Mesenchymal stem cell (in vitro differentiated cells and primary cell): ENCODE results near the gene INSYN1.

Experiments used
- DNase-seq: peaks from one replicate; pipeline ENCODE4 v3.0.0-alpha.2; 2013
- H2AFZ ChIP-seq: one replicate; pipeline ENCODE4 v1.6.1; 2013; ENCODE audit warnings: low read depth, mild to moderate bottlenecking, control low read depth, inconsistent platforms, low read length, moderate library complexity
- H2AK5ac ChIP-seq: 2 replicates; pipeline ENCODE4 v1.6.1; 2013; ENCODE audit warnings: low read length, moderate library complexity, mild to moderate bottlenecking, inconsistent platforms; ENCODE audit not compliant: severe bottlenecking
- H2BK120ac ChIP-seq: one replicate; pipeline ENCODE4 v1.6.1; 2013; ENCODE audit warnings: low read depth, mild to moderate bottlenecking, inconsistent platforms, low read length, moderate library complexity
- H2BK12ac ChIP-seq, 2 experiments: one replicate each; pipeline ENCODE4 v1.6.1; 2013; ENCODE audit warnings: inconsistent platforms in 2 of 2, low read length in 2 of 2, mild to moderate bottlenecking in 2 of 2, moderate library complexity in 2 of 2, control low read depth in 1 of 2
- H2BK15ac ChIP-seq: one replicate; pipeline ENCODE4 v1.6.1; 2013; ENCODE audit warnings: mild to moderate bottlenecking, low read depth, inconsistent platforms; ENCODE audit not compliant: poor library complexity, severe bottlenecking
- H2BK5ac ChIP-seq: 2 replicates; pipeline ENCODE4 v1.6.1; 2013; ENCODE audit warnings: low read depth, mild to moderate bottlenecking, low read length, control low read depth, inconsistent platforms; ENCODE audit not compliant: poor library complexity, severe bottlenecking
- H3K14ac ChIP-seq, 2 experiments: one replicate each; pipeline ENCODE4 v1.6.1; 2013; ENCODE audit warnings: inconsistent platforms in 2 of 2, low read length in 2 of 2, control low read depth in 1 of 2, mild to moderate bottlenecking in 1 of 2, moderate library complexity in 1 of 2
- H3K18ac ChIP-seq, 2 experiments: one replicate each; pipeline ENCODE4 v1.6.1; 2013; ENCODE audit warnings: inconsistent platforms in 2 of 2, low read length in 2 of 2, control low read depth in 1 of 2, low read depth in 1 of 2, mild to moderate bottlenecking in 1 of 2
- H3K23ac ChIP-seq, 2 experiments: one replicate each; pipeline ENCODE4 v1.6.1; 2013; ENCODE audit warnings: inconsistent platforms in 2 of 2, low read length in 2 of 2, mild to moderate bottlenecking in 2 of 2, moderate library complexity in 2 of 2, control low read depth in 1 of 2
- H3K27ac ChIP-seq: 2 replicates; pipeline ENCODE4 v1.5.1; 2013; ENCODE audit warnings: mild to moderate bottlenecking, moderate library complexity, low read length, control low read depth, inconsistent platforms; ENCODE audit not compliant: poor library complexity, severe bottlenecking
- H3K27me3 ChIP-seq, 2 experiments: 2 replicates each; pipeline versions ENCODE4 v1.6.1 to v1.7.0; 2013; ENCODE audit warnings: low read length in 2 of 2, mild to moderate bottlenecking in 2 of 2, moderate library complexity in 2 of 2, control low read depth in 1 of 2, inconsistent platforms in 1 of 2; ENCODE audit not compliant: control insufficient read depth in 1 of 2, insufficient read depth in 1 of 2
- H3K36me3 ChIP-seq, 2 experiments: 2 replicates each; pipeline versions ENCODE4 v1.6.1 to v1.7.0; 2013; ENCODE audit warnings: low read length in 2 of 2, control low read depth in 1 of 2, inconsistent platforms in 1 of 2, low read depth in 1 of 2, mild to moderate bottlenecking in 1 of 2; ENCODE audit not compliant: insufficient read depth in 2 of 2, control insufficient read depth in 1 of 2
- H3K4ac ChIP-seq, 2 experiments: one replicate each; pipeline ENCODE4 v1.6.1; 2013; ENCODE audit warnings: inconsistent platforms in 2 of 2, low read length in 2 of 2, mild to moderate bottlenecking in 2 of 2, moderate library complexity in 2 of 2, control low read depth in 1 of 2, low read depth in 1 of 2
- H3K4me1 ChIP-seq: 2 replicates; pipeline ENCODE4 v1.6.1; 2013; ENCODE audit warnings: low read depth, low read length, control low read depth; ENCODE audit not compliant: control insufficient read depth, insufficient read depth
- H3K4me2 ChIP-seq: 2 replicates; pipeline ENCODE4 v1.6.1; 2013; ENCODE audit warnings: low read length, mild to moderate bottlenecking, inconsistent platforms; ENCODE audit not compliant: poor library complexity, severe bottlenecking
- H3K4me3 ChIP-seq, 2 experiments: 2 replicates each; pipeline versions ENCODE4 v1.5.1 to v1.7.0; 2013; ENCODE audit warnings: low read length in 2 of 2, mild to moderate bottlenecking in 2 of 2, control low read depth in 1 of 2, low read depth in 1 of 2; ENCODE audit not compliant: insufficient read depth in 1 of 2
- H3K79me1 ChIP-seq: replicated peaks from 2 replicates; pipeline ENCODE4 v1.6.1; 2013; ENCODE audit warnings: mild to moderate bottlenecking, control low read depth, low read length, inconsistent platforms; ENCODE audit not compliant: poor library complexity, severe bottlenecking
- H3K9ac ChIP-seq: 2 replicates; pipeline ENCODE4 v1.7.0; 2013; ENCODE audit warnings: mild to moderate bottlenecking, low read length, moderate library complexity
- H3K9me3 ChIP-seq: 2 replicates; pipeline ENCODE4 v1.7.0; 2013; ENCODE audit warnings: mild to moderate bottlenecking, low read length; ENCODE audit not compliant: control insufficient read depth
- H4K8ac ChIP-seq: one replicate; pipeline ENCODE4 v1.6.1; 2013; ENCODE audit warnings: inconsistent platforms, mild to moderate bottlenecking, low read length, moderate library complexity
- H4K91ac ChIP-seq: one replicate; pipeline ENCODE4 v1.6.1; 2013; ENCODE audit warnings: mild to moderate bottlenecking, low read length, inconsistent platforms
- WGBS: methylation state at CpG from one replicate; pipeline ENCODE4 v1.1.7; 2013; ENCODE audit warnings: mixed read lengths; 5-methylcytosine and 5-hydroxymethylcytosine counted together

The INSYN1 gene

DNA sequence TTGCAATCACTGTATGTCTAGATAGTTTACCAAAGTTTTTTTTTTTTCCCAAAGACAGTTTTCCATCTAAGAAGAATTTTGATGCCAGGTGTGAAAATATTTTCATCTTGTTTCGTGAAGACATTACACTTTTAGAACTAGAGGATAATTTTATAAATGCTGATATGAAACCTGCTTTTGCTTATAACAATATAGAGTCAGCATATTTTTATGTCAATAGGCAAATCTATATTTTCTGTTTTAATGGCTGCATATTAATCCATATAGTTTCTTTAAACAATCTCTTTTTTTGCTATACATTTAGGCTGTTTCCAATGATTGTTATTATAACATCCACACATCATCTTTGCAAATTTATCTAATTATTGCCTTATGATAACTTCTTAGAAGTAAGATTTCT lies 12.6 kb upstream of the INSYN1 start:
- Histone ChIP-seq H2BK5ac (no peak overlapping the region), H2BK15ac (no peak overlapping the region), H3K18ac (no peak overlapping the region), H2BK120ac (no peak overlapping the region), H3K27ac (no peak overlapping the region), H3K9ac (no peak overlapping the region), H3K4me2 (no peak overlapping the region), H3K14ac (no peak overlapping the region), H2AK5ac (no peak overlapping the region), H3K27me3 (peaks cover 71 to 77% of the 10 kb centered on the region in 2 experiments), H4K91ac (no peak overlapping the region), H3K23ac (no peak overlapping the region), H4K8ac (no peak overlapping the region), H3K4me1 (no peaks in the 10 kb centered on the region), H3K4ac (no peak overlapping the region), H3K79me1 (no peaks in the 10 kb centered on the region), H2BK12ac (no peak overlapping the region), H3K4me3 (no peak overlapping the region), H3K36me3 (no peaks in the 10 kb centered on the region), H2AFZ (no peak overlapping the region), H3K9me3 (no peaks in the 10 kb centered on the region)
- WGBS, result no CpG with 5 or more reads among the region's 1 CpG
- DNase-seq, result no peak

DNA sequence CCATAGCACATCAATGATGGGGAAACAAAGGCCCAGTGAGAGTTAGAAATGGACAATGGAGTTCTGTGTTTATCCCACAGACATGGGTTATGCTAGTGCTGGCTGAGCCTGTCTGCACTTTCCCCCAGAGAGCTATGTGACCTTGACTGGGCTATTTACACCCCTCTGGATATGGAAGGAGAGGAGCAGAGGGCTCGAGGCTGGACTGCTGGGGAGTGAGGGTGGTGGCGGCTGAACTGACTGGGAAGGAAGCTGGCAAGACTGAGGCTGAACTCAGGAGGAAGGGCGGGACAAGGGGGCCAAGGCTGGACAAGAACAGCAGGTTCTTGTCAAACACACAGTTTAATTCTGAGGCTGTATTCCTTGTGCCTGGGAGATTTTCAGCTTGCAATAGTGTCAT lies 10.8 kb upstream of the INSYN1 start:
- Histone ChIP-seq H2BK120ac (no peak overlapping the region), H4K8ac (no peak overlapping the region), H2BK12ac (no peak overlapping the region), H2BK5ac (no peak overlapping the region), H3K18ac (no peak overlapping the region), H2AK5ac (no peak overlapping the region), H3K9ac (no peak overlapping the region), H3K27me3 (peaks cover 76 to 84% of the 10 kb centered on the region in 2 experiments), H2AFZ (no peak overlapping the region), H3K4me2 (no peak overlapping the region), H3K36me3 (no peaks in the 10 kb centered on the region), H3K14ac (no peak overlapping the region), H3K4ac (no peak overlapping the region), H3K4me3 (no peak overlapping the region), H3K9me3 (no peaks in the 10 kb centered on the region), H2BK15ac (no peak overlapping the region), H3K79me1 (no peaks in the 10 kb centered on the region), H3K23ac (no peak overlapping the region), H4K91ac (no peak overlapping the region), H3K27ac (no peak overlapping the region), H3K4me1 (no peaks in the 10 kb centered on the region)
- DNase-seq, result no peak
- 58% methylated on average over 3 of the region's 3 CpGs for WGBS

DNA sequence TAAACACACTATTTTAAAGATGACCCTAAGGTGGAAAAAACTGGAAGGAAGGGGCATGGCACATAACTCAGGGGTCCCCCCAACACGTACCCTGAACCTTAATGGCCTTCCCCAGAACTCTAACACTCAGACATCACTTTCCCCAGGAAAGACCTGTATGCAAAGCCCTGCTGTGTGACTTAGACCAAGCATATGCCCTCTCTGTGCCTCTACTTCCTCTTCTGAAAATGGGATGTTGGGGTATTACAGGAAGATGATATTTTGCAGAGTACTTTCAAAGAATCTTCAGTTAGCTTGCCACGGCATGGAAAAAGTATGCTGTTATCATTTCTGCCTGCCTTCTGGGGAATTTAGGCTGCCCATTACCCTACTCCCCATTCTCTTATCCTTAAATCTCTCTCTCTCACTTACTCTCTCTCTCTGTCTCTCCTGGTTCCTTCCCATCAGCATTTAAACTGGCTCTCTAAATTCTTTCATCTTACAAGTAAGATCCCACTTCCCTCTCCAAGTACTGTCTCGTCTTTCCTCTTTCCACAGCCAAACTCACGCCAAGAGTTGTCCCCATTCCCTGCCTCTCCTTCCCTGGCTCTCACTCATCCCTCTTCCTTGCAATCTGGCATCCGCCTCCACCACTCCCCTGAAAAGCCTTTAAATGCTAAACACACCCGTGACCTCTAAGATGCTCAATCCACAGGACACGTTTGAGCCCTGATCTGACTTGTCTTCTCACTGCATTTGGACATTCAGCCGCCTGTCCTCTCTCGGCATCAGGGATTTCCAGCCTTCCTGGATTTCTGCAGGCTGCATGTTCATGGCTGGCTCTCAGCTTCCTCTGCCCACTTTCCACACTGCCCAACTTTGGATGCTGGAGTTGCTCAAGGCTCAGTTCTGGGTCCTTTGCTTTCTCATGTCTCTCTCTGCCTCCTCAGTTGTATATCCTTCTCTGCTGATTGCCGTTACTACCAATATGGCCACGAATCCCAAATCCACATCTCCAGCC lies 7.5 kb upstream of the INSYN1 start:
- Histone ChIP-seq H3K9me3 (no peaks in the 10 kb centered on the region), H3K4me2 (no peak overlapping the region), H3K36me3 (no peaks in the 10 kb centered on the region), H2BK120ac (no peak overlapping the region), H3K27ac (no peak overlapping the region), H3K4me1 (no peaks in the 10 kb centered on the region), H4K91ac (no peak overlapping the region), H3K79me1 (no peaks in the 10 kb centered on the region), H3K9ac (no peak overlapping the region), H2BK12ac (no peak overlapping the region), H2AFZ (no peak overlapping the region), H3K27me3 (peaks cover 82 to 89% of the 10 kb centered on the region in 2 experiments), H3K18ac (no peak overlapping the region), H3K4ac (no peak overlapping the region), H2BK5ac (no peak overlapping the region), H3K4me3 (no peak overlapping the region), H3K23ac (peak overlapping the region in 1 of 2 experiments; percentile 32), H2AK5ac (no peak overlapping the region), H4K8ac (no peak overlapping the region), H2BK15ac (no peak overlapping the region), H3K14ac (no peak overlapping the region)
- no peak for DNase-seq
- 61% methylated on average over 11 of the region's 11 CpGs for WGBS

DNA sequence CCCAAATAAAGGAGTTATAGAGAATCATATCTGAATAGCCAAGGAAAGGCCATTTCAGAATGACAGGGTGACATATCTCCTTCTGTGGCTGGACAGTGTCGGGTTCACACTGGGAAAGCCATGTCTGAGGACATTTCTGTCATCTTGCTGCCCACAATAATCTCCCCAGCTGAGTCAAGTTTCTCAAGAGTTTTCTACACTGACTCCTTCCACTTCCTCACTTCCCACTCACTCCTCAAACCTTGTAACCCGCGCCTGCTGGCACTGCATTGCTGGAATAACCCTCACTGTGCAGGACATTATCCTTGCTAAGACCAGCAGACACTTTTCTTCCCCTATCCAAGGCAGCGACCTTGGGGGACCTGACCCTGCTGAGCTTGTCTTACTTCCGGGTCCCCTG lies 5.3 kb upstream of the INSYN1 start:
- Histone ChIP-seq H3K18ac (no peak overlapping the region), H3K36me3 (no peaks in the 10 kb centered on the region), H3K79me1 (no peaks in the 10 kb centered on the region), H2BK12ac (no peak overlapping the region), H2AK5ac (no peak overlapping the region), H3K23ac (no peak overlapping the region), H4K91ac (no peak overlapping the region), H2BK15ac (no peak overlapping the region), H3K9me3 (no peaks in the 10 kb centered on the region), H3K4me2 (no peak overlapping the region), H2BK120ac (no peak overlapping the region), H3K27me3 (peaks cover 68 to 86% of the 10 kb centered on the region in 2 experiments), H2BK5ac (no peak overlapping the region), H3K14ac (no peak overlapping the region), H3K4me1 (peaks cover under 1% of the 10 kb centered on the region), H3K27ac (no peak overlapping the region), H3K4me3 (peak overlapping the region in 1 of 2 experiments; percentile 11), H2AFZ (no peak overlapping the region), H4K8ac (no peak overlapping the region), H3K9ac (no peak overlapping the region), H3K4ac (no peak overlapping the region)
- DNase-seq, result no peak
- WGBS, result 84% methylated on average over 5 of the region's 5 CpGs
